Measurements from ENCODE around the gene GALNT18. TPM values are rescaled to one million over a fixed set of nuclear protein-coding genes. Genes with fewer than 3 reads are reported as not detected.

GALNT18 gene
- total RNA-seq, 2 donors from 2014 or later: 5.3 to 7.3 TPM

DNA sequence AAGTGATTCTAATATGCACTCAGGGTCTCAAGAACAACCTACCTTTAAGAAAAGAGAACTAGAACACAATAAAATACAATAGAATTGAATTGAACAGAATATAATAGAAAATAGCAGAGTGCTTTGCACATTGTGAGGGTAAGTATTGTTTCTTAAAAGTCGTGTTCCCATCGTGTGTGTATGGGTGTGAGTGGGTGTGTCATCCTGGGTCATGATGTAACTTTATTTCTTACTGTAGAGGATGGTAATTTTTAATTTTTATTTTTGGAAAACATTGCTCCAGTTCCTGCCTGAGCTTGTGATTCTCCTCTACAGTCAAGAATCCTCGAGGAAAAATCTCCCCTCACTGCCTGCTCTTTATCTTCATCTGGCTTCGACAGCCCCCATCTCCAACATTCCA, 193.1 kb downstream of the GALNT18 start:
- Histone ChIP-seq H3K9me3 (no peaks in the 10 kb centered on the region), H3K27ac (no peak overlapping the region), H3K4me3 (no peak overlapping the region), H3K27me3 (no peaks in the 10 kb centered on the region), H3K36me3 (replicated peaks in 1 of 2; ENCODE audit: insufficient read depth in 1 of 2, low read depth in 2 of 2) (no peaks in the 10 kb centered on the region), H3K4me1 (no peaks in the 10 kb centered on the region)
- no peak for DNase-seq
- TF ChIP-seq, protein P1, sequence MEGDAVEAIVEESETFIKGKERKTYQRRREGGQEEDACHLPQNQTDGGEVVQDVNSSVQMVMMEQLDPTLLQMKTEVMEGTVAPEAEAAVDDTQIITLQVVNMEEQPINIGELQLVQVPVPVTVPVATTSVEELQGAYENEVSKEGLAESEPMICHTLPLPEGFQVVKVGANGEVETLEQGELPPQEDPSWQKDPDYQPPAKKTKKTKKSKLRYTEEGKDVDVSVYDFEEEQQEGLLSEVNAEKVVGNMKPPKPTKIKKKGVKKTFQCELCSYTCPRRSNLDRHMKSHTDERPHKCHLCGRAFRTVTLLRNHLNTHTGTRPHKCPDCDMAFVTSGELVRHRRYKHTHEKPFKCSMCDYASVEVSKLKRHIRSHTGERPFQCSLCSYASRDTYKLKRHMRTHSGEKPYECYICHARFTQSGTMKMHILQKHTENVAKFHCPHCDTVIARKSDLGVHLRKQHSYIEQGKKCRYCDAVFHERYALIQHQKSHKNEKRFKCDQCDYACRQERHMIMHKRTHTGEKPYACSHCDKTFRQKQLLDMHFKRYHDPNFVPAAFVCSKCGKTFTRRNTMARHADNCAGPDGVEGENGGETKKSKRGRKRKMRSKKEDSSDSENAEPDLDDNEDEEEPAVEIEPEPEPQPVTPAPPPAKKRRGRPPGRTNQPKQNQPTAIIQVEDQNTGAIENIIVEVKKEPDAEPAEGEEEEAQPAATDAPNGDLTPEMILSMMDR (IDR thresholded peaks at IDR 0.05): no peak
- TF ChIP-seq POLR2A (IDR thresholded peaks at IDR 0.05): no peak
- intact Hi-C loops (cut with DNase I): no loop called here
- 64 to 67% methylated on average over 4 of the region's 4 CpGs for WGBS, 2 donors
- no peak for ATAC-seq

- H3K36me3 ChIP-seq (replicated peaks in 1 of 2; ENCODE audit: insufficient read depth in 1 of 2, low read depth in 2 of 2): no peaks in the 10 kb centered on the region
- H3K27ac ChIP-seq: no peak overlapping the region
- TF ChIP-seq, protein P1 (IDR thresholded peaks at IDR 0.05): no peak
- TF ChIP-seq POLR2A (IDR thresholded peaks at IDR 0.05): no peak
- intact Hi-C loops (cut with DNase I): no loop called here
- H3K4me1 ChIP-seq: no peaks in the 10 kb centered on the region
- WGBS, 2 donors: 54 to 57% methylated on average over 5 of the region's 5 CpGs
- ATAC-seq (no peak), DNase-seq (no peak)
- no peaks in the 10 kb centered on the region for H3K27me3 ChIP-seq
- H3K4me3 ChIP-seq: no peak overlapping the region
- no peaks in the 10 kb centered on the region for H3K9me3 ChIP-seq
These were observed 194.3 kb downstream of the GALNT18 start for GRCh38 chr11:11427542-11427941.

- Histone ChIP-seq H3K4me3 (no peak overlapping the region), H3K27me3 (no peaks in the 10 kb centered on the region), H3K4me1 (no peaks in the 10 kb centered on the region), H3K27ac (no peak overlapping the region), H3K36me3 (replicated peaks in 1 of 2; ENCODE audit: insufficient read depth in 1 of 2, low read depth in 2 of 2) (no peaks in the 10 kb centered on the region), H3K9me3 (no peaks in the 10 kb centered on the region)
- no peak for TF ChIP-seq POLR2A (IDR thresholded peaks at IDR 0.05)
- TF ChIP-seq, protein P1 (IDR thresholded peaks at IDR 0.05): no peak
- DNase-seq (no peak), ATAC-seq (no peak)
- intact Hi-C loops (cut with DNase I): no loop called here
- WGBS, 2 donors: 87 to 88% methylated on average over 9 of the region's 9 CpGs
These were observed 194.7 kb downstream of the GALNT18 start for GRCh38 chr11:11427140-11427539.

- ATAC-seq: no peak
- 79 to 92% methylated on average over 4 of the region's 4 CpGs for WGBS, 2 donors
- Histone ChIP-seq H3K4me3 (no peak overlapping the region), H3K36me3 (replicated peaks in 1 of 2; ENCODE audit: insufficient read depth in 1 of 2, low read depth in 2 of 2) (no peaks in the 10 kb centered on the region), H3K9me3 (no peaks in the 10 kb centered on the region), H3K27ac (no peak overlapping the region), H3K27me3 (no peaks in the 10 kb centered on the region), H3K4me1 (no peaks in the 10 kb centered on the region)
- TF ChIP-seq, protein P1 (IDR thresholded peaks at IDR 0.05): no peak
- TF ChIP-seq POLR2A (IDR thresholded peaks at IDR 0.05): no peak
- DNase-seq: no peak
- intact Hi-C loops (cut with DNase I): no loop called here
These were observed 195.4 kb downstream of the GALNT18 start for GRCh38 chr11:11426226-11426952.

DNA sequence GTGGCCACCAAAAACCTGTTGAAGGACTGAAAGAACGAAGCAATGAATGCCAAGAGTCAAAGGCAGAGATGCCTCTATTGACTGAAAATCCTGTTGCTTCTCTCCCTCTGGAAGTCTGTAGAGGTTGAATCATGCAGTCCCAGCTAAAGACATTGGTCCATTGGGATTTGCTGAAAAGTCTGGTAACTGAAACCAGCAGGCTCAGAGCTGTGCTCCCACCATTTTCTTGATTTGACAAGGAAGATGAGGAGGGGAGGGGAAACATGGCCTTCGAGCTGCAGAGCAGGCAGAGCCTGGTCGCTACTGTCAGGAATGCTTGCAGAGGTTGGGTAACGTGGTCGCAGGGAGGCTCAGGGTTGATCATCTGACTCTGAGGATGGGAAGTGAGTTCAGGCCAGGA, 196.0 kb downstream of the GALNT18 start:
- 80 to 83% methylated on average over 5 of the region's 5 CpGs for WGBS, 2 donors
- intact Hi-C loops (cut with DNase I): no loop called here
- H3K27me3 ChIP-seq: no peaks in the 10 kb centered on the region
- TF ChIP-seq POLR2A (IDR thresholded peaks at IDR 0.05): no peak
- TF ChIP-seq, protein P1 (IDR thresholded peaks at IDR 0.05): no peak
- H3K36me3 ChIP-seq (replicated peaks in 1 of 2; ENCODE audit: insufficient read depth in 1 of 2, low read depth in 2 of 2): no peaks in the 10 kb centered on the region
- peaks cover 6% of the 10 kb centered on the region for H3K4me1 ChIP-seq
- DNase-seq: no peak
- no peak overlapping the region for H3K27ac ChIP-seq
- no peak overlapping the region for H3K4me3 ChIP-seq
- ATAC-seq: no peak
- no peaks in the 10 kb centered on the region for H3K9me3 ChIP-seq

All from body of pancreas (tissue), 4 donors.